Spinal cord (tissue), 10 donors: ENCODE measurements around the gene PALLD. TPM values are rescaled to one million over a fixed set of nuclear protein-coding genes. Genes with fewer than 3 reads are reported as not detected.

Source experiments
- DNase-seq, 6 donors: peaks; one replicate each; pipeline versions ENCODE4 v3.0.0 to v3.0.0-alpha.2; 2013 to 2015; ENCODE audit warnings: low spot score in 6 of 6, low read depth in 4 of 6
- H3K27ac ChIP-seq: one replicate; pipeline ENCODE4 v1.5.1; 2013; ENCODE audit warnings: low read depth, low read length, control low read depth
- H3K27me3 ChIP-seq: one replicate; pipeline ENCODE4 v1.6.1; 2013; ENCODE audit warnings: low read length; ENCODE audit not compliant: control insufficient read depth, insufficient read depth
- H3K36me3 ChIP-seq: one replicate; pipeline ENCODE4 v1.6.1; 2013; ENCODE audit warnings: low read length; ENCODE audit not compliant: control insufficient read depth, insufficient read depth
- H3K4me1 ChIP-seq: one replicate; pipeline ENCODE4 v1.6.1; 2013; ENCODE audit warnings: low read length; ENCODE audit not compliant: control insufficient read depth, insufficient read depth
- H3K4me3 ChIP-seq: one replicate; pipeline ENCODE4 v1.5.1; 2013; ENCODE audit warnings: low read depth, low read length, control low read depth
- H3K9me3 ChIP-seq: one replicate; pipeline ENCODE4 v1.6.1; 2013; ENCODE audit warnings: low read length; ENCODE audit not compliant: control insufficient read depth, insufficient read depth
- WGBS: methylation state at CpG from one replicate; pipeline ENCODE4 v1.1.5; 2013; ENCODE audit warnings: missing lambda C conversion rate; ENCODE audit not compliant: insufficient coverage; 5-methylcytosine and 5-hydroxymethylcytosine counted together
- polyA plus RNA-seq, 2 donors: library from polyadenylated mRNA; unstranded; fragments of 120-200 nt; gene quantifications; one replicate each; pipeline ENCODE4 v1.2.1, GENCODE V29; 2013; ENCODE audit not compliant: insufficient read length in 2 of 2
- total RNA-seq, 2 donors: library from RNA; depleted of rRNA in 1 of 2; stranded (reverse); fragments of 120-200 nt in 1 of 2; fragments of >200 nt in 1 of 2; gene quantifications; one replicate each; pipeline versions ENCODE4 v1.2.3 to v1.2.4, GENCODE V29; 2013 to 2014
- donor health status: healthy.

The PALLD gene
- total and polyA plus RNA-seq, 4 donors: 45.9 to 71.1 (median 62.4) TPM

- H3K27ac ChIP-seq: peak overlapping the region; percentile 6
- H3K4me1 ChIP-seq: peaks cover 4% of the 10 kb centered on the region
- WGBS: 96% methylated on average over 4 of the region's 8 CpGs
Measured at GRCh38 chr4:168844353-168845049, 347.6 kb downstream of the PALLD start.

GRCh38 chr4:168845897-168846296 is 349.0 kb downstream of the PALLD start:
- WGBS: no CpG with 5 or more reads among the region's 2 CpGs
- H3K27ac ChIP-seq: no peak overlapping the region
- H3K27me3 ChIP-seq: no peaks in the 10 kb centered on the region
- H3K4me1 ChIP-seq: peaks cover 16% of the 10 kb centered on the region
- H3K9me3 ChIP-seq: no peaks in the 10 kb centered on the region
- DNase-seq: no peak
- H3K36me3 ChIP-seq: no peaks in the 10 kb centered on the region
- H3K4me3 ChIP-seq: no peak overlapping the region

More at GRCh38 chr4:168844353-168845049, 347.6 kb downstream of the PALLD start:
- H3K36me3 ChIP-seq: no peaks in the 10 kb centered on the region
- H3K27me3 ChIP-seq: no peaks in the 10 kb centered on the region
- no peaks in the 10 kb centered on the region for H3K9me3 ChIP-seq
- DNase-seq: no peak
- H3K4me3 ChIP-seq: no peak overlapping the region

- no peaks in the 10 kb centered on the region for H3K36me3 ChIP-seq
- H3K4me3 ChIP-seq: no peak overlapping the region
- H3K4me1 ChIP-seq: peaks cover 18% of the 10 kb centered on the region
- 80% methylated on average over 1 of the region's 4 CpGs for WGBS
- H3K27me3 ChIP-seq: no peaks in the 10 kb centered on the region
- H3K9me3 ChIP-seq: no peaks in the 10 kb centered on the region
- DNase-seq: no peak
- H3K27ac ChIP-seq: no peak overlapping the region
Measured at GRCh38 chr4:168846414-168846813, 349.6 kb downstream of the PALLD start.

GRCh38 chr4:168847771-168848502 is 351.1 kb downstream of the PALLD start:
- peaks cover 18% of the 10 kb centered on the region for H3K4me1 ChIP-seq
- H3K36me3 ChIP-seq: no peaks in the 10 kb centered on the region
- H3K27me3 ChIP-seq: no peaks in the 10 kb centered on the region
- H3K27ac ChIP-seq: peak overlapping the region; percentile 83
- H3K4me3 ChIP-seq: no peak overlapping the region
- no peaks in the 10 kb centered on the region for H3K9me3 ChIP-seq
- 0% methylated on average over 1 of the region's 4 CpGs for WGBS
- DNase-seq: peak in 2 of 6 donors; percentile 26 to 49

GRCh38 chr4:168849030-168849675 is 352.3 kb downstream of the PALLD start:
- Histone ChIP-seq H3K9me3 (no peaks in the 10 kb centered on the region), H3K4me1 (peaks cover 18% of the 10 kb centered on the region), H3K27me3 (no peaks in the 10 kb centered on the region), H3K4me3 (no peak overlapping the region), H3K27ac (peak overlapping the region; percentile 83), H3K36me3 (no peaks in the 10 kb centered on the region)
- 13% methylated on average over 5 of the region's 10 CpGs for WGBS
- DNase-seq: peak in 2 of 6 donors; percentile 54 to 65

- WGBS: no CpG with 5 or more reads among the region's 3 CpGs
- H3K4me3 ChIP-seq: no peak overlapping the region
- peak overlapping the region; percentile 83 for H3K27ac ChIP-seq
Measured at GRCh38 chr4:168849997-168850396, 353.1 kb downstream of the PALLD start.

GRCh38 chr4:168852387-168852786 is 355.5 kb downstream of the PALLD start:
- H3K4me1 ChIP-seq: peaks cover 14% of the 10 kb centered on the region
- H3K27me3 ChIP-seq: no peaks in the 10 kb centered on the region
- WGBS: 83% methylated on average over 1 of the region's 3 CpGs
- no peaks in the 10 kb centered on the region for H3K9me3 ChIP-seq
- no peak overlapping the region for H3K27ac ChIP-seq
- no peak for DNase-seq
- H3K4me3 ChIP-seq: no peak overlapping the region
- H3K36me3 ChIP-seq: no peaks in the 10 kb centered on the region

More at GRCh38 chr4:168849997-168850396, 353.1 kb downstream of the PALLD start:
- no peak for DNase-seq
- Histone ChIP-seq H3K36me3 (no peaks in the 10 kb centered on the region), H3K27me3 (no peaks in the 10 kb centered on the region), H3K4me1 (peaks cover 14% of the 10 kb centered on the region), H3K9me3 (no peaks in the 10 kb centered on the region)

GRCh38 chr4:168852933-168853713 is 356.3 kb downstream of the PALLD start:
- Histone ChIP-seq H3K9me3 (no peaks in the 10 kb centered on the region), H3K27me3 (no peaks in the 10 kb centered on the region), H3K4me3 (no peak overlapping the region), H3K27ac (no peak overlapping the region), H3K36me3 (no peaks in the 10 kb centered on the region), H3K4me1 (peaks cover 14% of the 10 kb centered on the region)
- no peak for DNase-seq
- 86% methylated on average over 5 of the region's 6 CpGs for WGBS

- WGBS: 94% methylated on average over 2 of the region's 4 CpGs
- H3K27me3 ChIP-seq: no peaks in the 10 kb centered on the region
- peaks cover 14% of the 10 kb centered on the region for H3K4me1 ChIP-seq
- no peaks in the 10 kb centered on the region for H3K9me3 ChIP-seq
- H3K36me3 ChIP-seq: no peaks in the 10 kb centered on the region
- H3K27ac ChIP-seq: no peak overlapping the region
- DNase-seq: no peak
- H3K4me3 ChIP-seq: no peak overlapping the region
Measured at GRCh38 chr4:168853770-168854169, 356.9 kb downstream of the PALLD start.
